Measurements from ENCODE around the gene NPHP4. TPM values are rescaled to one million over a fixed set of nuclear protein-coding genes. Genes with fewer than 3 reads are reported as not detected.

The NPHP4 gene
- total and polyA plus RNA-seq, 2 donors (not counting 3 experiments of a cell fraction or from before 2014, with no cell fraction given), result 4.4 to 11.7 TPM

GRCh38 chr1:5891137-5891536 lies 101.1 kb downstream of the NPHP4 start:
- ChIA-PET POLR2A (no interaction called here), CTCF (no interaction called here)
- Histone ChIP-seq H3K4me2 (ENCODE audit: insufficient read depth, low read length) (no peak overlapping the region), H3K4me1 (ENCODE audit: control insufficient read depth, extremely low read depth, insufficient read depth, low read length) (no peaks in the 10 kb centered on the region), H3K4me3 (replicated peaks in 1 of 3; ENCODE audit: insufficient read depth in 1 of 3, low read depth in 1 of 3, low read length in 3 of 3) (no peak overlapping the region), H4K20me1 (replicated peaks; ENCODE audit: control insufficient read depth, extremely low read depth, insufficient read depth, low read length) (no peaks in the 10 kb centered on the region), H3K36me3 (ENCODE audit: control insufficient read depth in 2 of 2, extremely low read depth in 1 of 2, insufficient read depth in 2 of 2, low read length in 2 of 2) (no peaks in the 10 kb centered on the region), H3K27ac (ENCODE audit: insufficient read depth, low read depth, low read length) (no peak overlapping the region), H3K9ac (replicated peaks; ENCODE audit: extremely low read depth, insufficient read depth, low read length) (no peak overlapping the region), H3K9me1 (replicated peaks; ENCODE audit: control insufficient read depth, extremely low read depth, insufficient read depth, low read length) (no peaks in the 10 kb centered on the region), H3K9me3 (replicated peaks; ENCODE audit: control insufficient read depth, insufficient read depth, low read length) (no peaks in the 10 kb centered on the region), H3K27me3 (ENCODE audit: control insufficient read depth in 2 of 2, insufficient read depth in 2 of 2, low read length in 2 of 2) (no peaks in the 10 kb centered on the region), H2AFZ (ENCODE audit: low read depth, low read length) (no peak overlapping the region), H3K79me2 (ENCODE audit: control insufficient read depth, insufficient read depth, low read length) (no peaks in the 10 kb centered on the region)
- DNase-seq (ENCODE audit: low read depth, low spot score), result no peak
- no peak for TF ChIP-seq MYC (IDR thresholded peaks at IDR 0.05; ENCODE audit: low read depth, low read length)
- TF ChIP-seq CTCF (IDR thresholded peaks at IDR 0.05; ENCODE audit: extremely low read depth in 1 of 2, insufficient read depth in 1 of 2, low read depth in 1 of 2, low read length in 2 of 2), result no peak
- no peak for TF ChIP-seq MAX (IDR thresholded peaks at IDR 0.05; ENCODE audit: insufficient read depth, insufficient read length)
- no peak for TF ChIP-seq EZH2 (IDR thresholded peaks at IDR 0.05; ENCODE audit: borderline replicate concordance, low read depth, low read length, severe bottlenecking)
- no peak for TF ChIP-seq GATA2 (IDR thresholded peaks at IDR 0.05; ENCODE audit: insufficient read depth, insufficient read length, low read depth, low read length)
- no peak for TF ChIP-seq JUN (IDR thresholded peaks at IDR 0.05; ENCODE audit: borderline replicate concordance, insufficient read depth, insufficient read length, low read depth)
- no peak for TF ChIP-seq FOS (IDR thresholded peaks at IDR 0.05; ENCODE audit: borderline replicate concordance, insufficient read depth, low read length)
- no peak for TF ChIP-seq POLR2A (IDR thresholded peaks at IDR 0.05; ENCODE audit: low read depth, low read length)
- no peak for TF ChIP-seq POLR2AphosphoS5 (IDR thresholded peaks at IDR 0.05; ENCODE audit: insufficient read depth, low read depth, low read length)
- FAIRE-seq, result no peak
- dilution Hi-C loops (cut with MboI; ENCODE audit: extremely low pct_ligation_motif_present, low sequenced_read_pairs), result no loop called here
- BruUV-seq (replicated peaks), result no TSS peak
- intact Hi-C loops (cut with micrococcal nuclease), result no loop called here

All from endothelial cell of umbilical vein (primary cell).